ENCODE data around the gene PAM16.

- TF ChIP-seq CTCF (IDR thresholded peaks at IDR 0.05; ENCODE audit: low read depth, low read length, missing input control) (no peak), TAF1 (conservative IDR thresholded peaks at IDR 0.05) (no peak), RAD21 (IDR thresholded peaks at IDR 0.05) (no peak), REST (IDR thresholded peaks at IDR 0.05) (no peak)
Measured at GRCh38 chr16:4377573-4378154, 26.5 kb upstream of the PAM16 start.
